ENCODE data around the gene RCBTB1. TPM values are rescaled to one million over a fixed set of nuclear protein-coding genes. Genes with fewer than 3 reads are reported as not detected.
"Not testable (repeated sequence)": the region's sequence is repeated elsewhere in the genome, so short reads cannot be mapped to it uniquely, and the experiment has no call there.

Gene RCBTB1
- total RNA-seq, 1 donor, result 26.4 TPM

DNA sequence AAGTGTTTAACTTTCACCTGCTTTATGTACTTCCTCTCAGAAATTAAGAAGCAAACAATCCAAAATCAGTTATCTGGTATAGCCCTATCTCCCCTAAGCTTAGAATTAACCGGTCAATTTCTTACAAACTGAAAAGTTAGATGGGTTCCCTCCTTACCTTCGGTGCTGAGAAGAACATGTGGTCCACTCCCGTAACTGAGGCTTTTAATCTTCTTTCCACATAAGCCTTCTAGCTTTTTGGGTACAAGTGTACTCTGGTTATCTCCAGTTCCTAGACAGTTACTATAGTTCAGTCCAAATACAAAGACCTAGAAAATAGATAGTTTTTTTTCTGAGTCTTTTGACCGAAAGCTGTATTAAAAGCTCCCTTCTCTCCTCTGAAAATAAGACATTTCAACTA is 18.9 kb downstream of the RCBTB1 start:
- no peak for DNase-seq (ENCODE audit: insufficient read length, low spot score, missing footprints)
- Histone ChIP-seq H4K20me1 (ENCODE audit: insufficient read depth, low read length) (peaks cover 1% of the 10 kb centered on the region), H3K27ac (ENCODE audit: low read depth, low read length) (no peak overlapping the region), H3K36me3 (ENCODE audit: insufficient read depth, low read length) (peaks cover 4% of the 10 kb centered on the region), H3K4me3 (ENCODE audit: insufficient read depth, low read length) (no peak overlapping the region), H3K4me1 (ENCODE audit: insufficient read depth, low read length) (no peaks in the 10 kb centered on the region), H3K4me2 (ENCODE audit: insufficient read depth, low read length) (no peak overlapping the region), H3K9me3 (ENCODE audit: low read depth, low read length) (no peaks in the 10 kb centered on the region), H3K79me2 (ENCODE audit: insufficient read depth, low read length) (peaks cover 8% of the 10 kb centered on the region), H3K27me3 (ENCODE audit: insufficient read depth, low read length) (no peaks in the 10 kb centered on the region), H2AFZ (ENCODE audit: low read length) (no peak overlapping the region)
- TF ChIP-seq, protein P1, sequence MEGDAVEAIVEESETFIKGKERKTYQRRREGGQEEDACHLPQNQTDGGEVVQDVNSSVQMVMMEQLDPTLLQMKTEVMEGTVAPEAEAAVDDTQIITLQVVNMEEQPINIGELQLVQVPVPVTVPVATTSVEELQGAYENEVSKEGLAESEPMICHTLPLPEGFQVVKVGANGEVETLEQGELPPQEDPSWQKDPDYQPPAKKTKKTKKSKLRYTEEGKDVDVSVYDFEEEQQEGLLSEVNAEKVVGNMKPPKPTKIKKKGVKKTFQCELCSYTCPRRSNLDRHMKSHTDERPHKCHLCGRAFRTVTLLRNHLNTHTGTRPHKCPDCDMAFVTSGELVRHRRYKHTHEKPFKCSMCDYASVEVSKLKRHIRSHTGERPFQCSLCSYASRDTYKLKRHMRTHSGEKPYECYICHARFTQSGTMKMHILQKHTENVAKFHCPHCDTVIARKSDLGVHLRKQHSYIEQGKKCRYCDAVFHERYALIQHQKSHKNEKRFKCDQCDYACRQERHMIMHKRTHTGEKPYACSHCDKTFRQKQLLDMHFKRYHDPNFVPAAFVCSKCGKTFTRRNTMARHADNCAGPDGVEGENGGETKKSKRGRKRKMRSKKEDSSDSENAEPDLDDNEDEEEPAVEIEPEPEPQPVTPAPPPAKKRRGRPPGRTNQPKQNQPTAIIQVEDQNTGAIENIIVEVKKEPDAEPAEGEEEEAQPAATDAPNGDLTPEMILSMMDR (IDR thresholded peaks at IDR 0.05; ENCODE audit: extremely low read depth, low read depth, low read length), result no peak

DNA sequence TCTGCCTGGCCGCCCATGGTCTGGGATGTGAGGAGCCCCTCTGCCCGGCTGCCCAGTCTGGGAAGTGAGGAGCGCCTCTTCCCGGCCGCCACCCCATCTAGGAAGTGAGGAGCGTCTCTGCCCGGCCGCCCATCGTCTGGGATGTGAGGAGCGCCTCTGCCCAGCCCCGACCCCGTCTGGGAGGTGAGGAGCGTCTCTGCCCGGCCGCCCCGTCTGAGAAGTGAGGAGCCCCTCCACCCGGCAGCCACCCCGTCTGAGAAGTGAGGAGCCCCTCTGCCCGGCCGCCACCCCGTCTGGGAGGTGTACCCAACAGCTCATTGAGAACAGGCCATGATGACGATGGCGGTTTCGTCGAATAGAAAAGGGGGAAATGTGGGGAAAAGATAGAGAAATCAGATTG is 19.9 kb downstream of the RCBTB1 start:
- not testable (repeated sequence) for H3K9me3 ChIP-seq (ENCODE audit: low read depth, low read length); H3K27ac ChIP-seq (ENCODE audit: low read depth, low read length); H3K79me2 ChIP-seq (ENCODE audit: insufficient read depth, low read length); H4K20me1 ChIP-seq (ENCODE audit: insufficient read depth, low read length); H3K27me3 ChIP-seq (ENCODE audit: insufficient read depth, low read length); H3K36me3 ChIP-seq (ENCODE audit: insufficient read depth, low read length); H3K4me1 ChIP-seq (ENCODE audit: insufficient read depth, low read length); H3K4me3 ChIP-seq (ENCODE audit: insufficient read depth, low read length); DNase-seq (ENCODE audit: insufficient read length, low spot score, missing footprints); H2AFZ ChIP-seq (ENCODE audit: low read length); H3K4me2 ChIP-seq (ENCODE audit: insufficient read depth, low read length)

DNA sequence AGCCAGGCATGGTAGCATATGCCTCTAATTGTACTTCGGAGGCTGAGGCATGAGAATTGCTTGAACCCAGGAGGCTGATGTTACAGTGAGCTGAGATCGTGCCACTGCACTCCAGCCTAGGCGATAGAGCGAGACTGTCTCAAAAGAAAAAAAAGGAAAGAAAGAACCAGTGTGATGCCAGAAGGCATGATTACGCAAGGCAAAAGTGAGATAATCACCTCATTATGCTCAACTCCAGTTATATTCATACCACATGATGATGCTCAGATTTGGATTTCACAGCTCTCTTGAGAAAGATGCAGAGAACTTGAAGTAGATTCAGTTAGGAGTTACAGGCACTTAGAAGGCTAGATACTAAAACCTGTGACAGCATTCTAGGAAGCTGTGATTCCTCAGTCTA is 21.8 kb downstream of the RCBTB1 start:
- H3K9me3 ChIP-seq (ENCODE audit: low read depth, low read length), result no peaks in the 10 kb centered on the region
- H3K36me3 ChIP-seq (ENCODE audit: insufficient read depth, low read length), result peaks cover 15% of the 10 kb centered on the region
- H3K4me2 ChIP-seq (ENCODE audit: insufficient read depth, low read length), result no peak overlapping the region
- H3K4me1 ChIP-seq (ENCODE audit: insufficient read depth, low read length), result peaks cover 14% of the 10 kb centered on the region
- H3K27me3 ChIP-seq (ENCODE audit: insufficient read depth, low read length), result no peaks in the 10 kb centered on the region
- TF ChIP-seq, protein P1 (IDR thresholded peaks at IDR 0.05; ENCODE audit: extremely low read depth, low read depth, low read length), result no peak
- peaks cover 5% of the 10 kb centered on the region for H3K79me2 ChIP-seq (ENCODE audit: insufficient read depth, low read length)
- H4K20me1 ChIP-seq (ENCODE audit: insufficient read depth, low read length), result no peaks in the 10 kb centered on the region
- no peak overlapping the region for H2AFZ ChIP-seq (ENCODE audit: low read length)
- no peak overlapping the region for H3K27ac ChIP-seq (ENCODE audit: low read depth, low read length)
- DNase-seq (ENCODE audit: insufficient read length, low spot score, missing footprints), result no peak
- no peak overlapping the region for H3K4me3 ChIP-seq (ENCODE audit: insufficient read depth, low read length)

DNA sequence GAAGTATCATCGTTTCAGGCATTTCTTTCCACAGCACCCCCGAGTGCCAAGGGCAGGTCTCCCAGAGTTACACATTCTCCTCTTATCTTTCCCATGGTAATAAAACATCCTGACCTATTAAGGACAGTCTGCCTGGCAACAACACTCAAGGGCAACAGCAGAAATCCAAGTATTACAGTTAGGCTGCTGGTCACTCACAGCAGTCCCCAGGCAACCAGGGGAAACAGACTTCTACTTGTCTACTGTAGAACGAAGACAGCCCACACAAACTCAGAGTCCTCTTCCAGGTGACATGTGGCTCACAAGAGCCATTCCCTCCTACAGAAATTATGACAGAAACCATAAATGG is 24.3 kb downstream of the RCBTB1 start:
- no peak for DNase-seq (ENCODE audit: insufficient read length, low spot score, missing footprints)
- Histone ChIP-seq H3K27ac (ENCODE audit: low read depth, low read length) (peak overlapping the region; percentile 10), H3K79me2 (ENCODE audit: insufficient read depth, low read length) (no peaks in the 10 kb centered on the region), H3K4me2 (ENCODE audit: insufficient read depth, low read length) (no peak overlapping the region), H3K27me3 (ENCODE audit: insufficient read depth, low read length) (no peaks in the 10 kb centered on the region), H3K4me1 (ENCODE audit: insufficient read depth, low read length) (peaks cover 14% of the 10 kb centered on the region), H3K36me3 (ENCODE audit: insufficient read depth, low read length) (peaks cover 11% of the 10 kb centered on the region), H2AFZ (ENCODE audit: low read length) (no peak overlapping the region), H3K4me3 (ENCODE audit: insufficient read depth, low read length) (no peak overlapping the region), H4K20me1 (ENCODE audit: insufficient read depth, low read length) (no peaks in the 10 kb centered on the region), H3K9me3 (ENCODE audit: low read depth, low read length) (no peaks in the 10 kb centered on the region)
- TF ChIP-seq, protein P1 (IDR thresholded peaks at IDR 0.05; ENCODE audit: extremely low read depth, low read depth, low read length), result no peak

Measured in osteoblast (primary cell).